ENCODE results near the gene C9orf85. TPM values are rescaled to one million over a fixed set of nuclear protein-coding genes. Genes with fewer than 3 reads are reported as not detected.

C9orf85 gene
- total and polyA plus RNA-seq, 2 of the 4 experiments (the other 2 are of a cell fraction), result 4.3 to 8.4 TPM

GRCh38 chr9:71895117-71895516, 16.3 kb upstream of the C9orf85 start:
- peak; percentile 50 for DNase-seq

More at GRCh38 chr9:71895117-71895516, 16.3 kb upstream of the C9orf85 start:
- Histone ChIP-seq H3K4ac (ENCODE audit: low read depth, low read length) (no peak overlapping the region), H3K18ac (ENCODE audit: low read depth, low read length) (no peak overlapping the region), H2BK120ac (ENCODE audit: low read depth, low read length) (no peak overlapping the region), H3K56ac (ENCODE audit: extremely low read depth, insufficient read depth, low read length) (no peak overlapping the region), H3K14ac (replicated peaks; ENCODE audit: low read depth, low read length) (no peak overlapping the region), H3K36me3 (ENCODE audit: control insufficient read depth, insufficient read depth, low read length) (no peaks in the 10 kb centered on the region), H3K27ac (ENCODE audit: insufficient read depth, low read length) (no peak overlapping the region), H3K4me2 (ENCODE audit: low read depth, low read length) (no peak overlapping the region; the same call in 1 of the 2 replicates), H2AFZ (replicated peaks; ENCODE audit: low read length, poor library complexity) (no peak overlapping the region), H3K23ac (ENCODE audit: low read depth, low read length) (no peak overlapping the region), H2AK9ac (replicated peaks; ENCODE audit: low read depth, low read length, poor library complexity) (no peak overlapping the region), H4K20me1 (ENCODE audit: insufficient read depth, low read length) (peaks cover 6% of the 10 kb centered on the region), H3K9me3 (ENCODE audit: control insufficient read depth, insufficient read depth, low read length) (no peaks in the 10 kb centered on the region), H3K4me3 (ENCODE audit: insufficient read depth, low read depth, low read length) (no peak overlapping the region), H3K79me1 (ENCODE audit: low read depth in 1 of 2, low read length in 2 of 2) (peaks cover 11 to 48% of the 10 kb centered on the region in 2 experiments), H3K9me1 (ENCODE audit: insufficient read depth, low read length) (no peaks in the 10 kb centered on the region), H4K5ac (ENCODE audit: low read depth, low read length) (no peak overlapping the region), H2AK5ac (ENCODE audit: low read depth, low read length) (no peak overlapping the region), H2BK20ac (ENCODE audit: low read depth, low read length) (no peak overlapping the region), H4K91ac (ENCODE audit: insufficient read depth, low read depth, low read length) (no peak overlapping the region), H4K8ac (ENCODE audit: low read depth in 2 of 2, low read length in 2 of 2) (no peak overlapping the region), H3K4me1 (ENCODE audit: control insufficient read depth, insufficient read depth, low read length) (no peaks in the 10 kb centered on the region; the same call in none of the 2 replicates), H3K27me3 (ENCODE audit: control insufficient read depth, insufficient read depth, low read length) (no peaks in the 10 kb centered on the region), H2BK15ac (ENCODE audit: low read depth, low read length) (no peak overlapping the region), H3K9ac (ENCODE audit: low read depth, low read length) (no peak overlapping the region), H2BK5ac (ENCODE audit: low read depth, low read length, poor library complexity, severe bottlenecking) (no peak overlapping the region)
- intact Hi-C loops (cut with micrococcal nuclease) (no loop called here), in situ Hi-C loops (cut with MboI; ENCODE audit: low sequenced_read_pairs) (no loop called here), dilution Hi-C loops (cut with HindIII; ENCODE audit: low sequenced_read_pairs, unreplicated experiment) (no loop called here)
- POLR2A ChIA-PET (ENCODE audit: unreplicated experiment), result no interaction called here
- ATAC-seq (ENCODE audit: low read depth), result peak; percentile 53
- CTCF ChIA-PET, result no interaction called here
- BruUV-seq (replicated peaks), result no TSS peak
- TF ChIP-seq RCOR1 (IDR thresholded peaks at IDR 0.05; ENCODE audit: insufficient replicate concordance, low read length) (no peak), POLR2A (IDR thresholded peaks at IDR 0.05; ENCODE audit: low read depth, low read length) (no peak), CEBPB (IDR thresholded peaks at IDR 0.05; ENCODE audit: low read depth, low read length) (no peak), BHLHE40 (IDR thresholded peaks at IDR 0.05; ENCODE audit: low read depth, low read length) (no peak), SMC3 (IDR thresholded peaks at IDR 0.05; ENCODE audit: low read depth, low read length) (no peak), CTCF (conservative IDR thresholded peaks at IDR 0.05; ENCODE audit: low read depth, low read length) (no peak), MAZ (IDR thresholded peaks at IDR 0.05; ENCODE audit: borderline replicate concordance, low read depth, low read length) (no peak), MXI1 (IDR thresholded peaks at IDR 0.05; ENCODE audit: borderline replicate concordance, low read depth, low read length) (no peak), MAFK (IDR thresholded peaks at IDR 0.05; ENCODE audit: low read depth, low read length) (no peak)
